HG02938 (cell line): ENCODE measurements around the gene SYNDIG1.
"Not testable (repeated sequence)": the region's sequence is repeated elsewhere in the genome, so short reads cannot be mapped to it uniquely, and the experiment has no call there.

Experiments used
- ATAC-seq: cut with Tn5 transposase; IDR thresholded peaks from one replicate; pipeline ENCODE4 v1.9.1; 2021; ENCODE audit warnings: mild to moderate bottlenecking, moderate library complexity; ENCODE audit not compliant: unreplicated experiment

SYNDIG1 gene

DNA sequence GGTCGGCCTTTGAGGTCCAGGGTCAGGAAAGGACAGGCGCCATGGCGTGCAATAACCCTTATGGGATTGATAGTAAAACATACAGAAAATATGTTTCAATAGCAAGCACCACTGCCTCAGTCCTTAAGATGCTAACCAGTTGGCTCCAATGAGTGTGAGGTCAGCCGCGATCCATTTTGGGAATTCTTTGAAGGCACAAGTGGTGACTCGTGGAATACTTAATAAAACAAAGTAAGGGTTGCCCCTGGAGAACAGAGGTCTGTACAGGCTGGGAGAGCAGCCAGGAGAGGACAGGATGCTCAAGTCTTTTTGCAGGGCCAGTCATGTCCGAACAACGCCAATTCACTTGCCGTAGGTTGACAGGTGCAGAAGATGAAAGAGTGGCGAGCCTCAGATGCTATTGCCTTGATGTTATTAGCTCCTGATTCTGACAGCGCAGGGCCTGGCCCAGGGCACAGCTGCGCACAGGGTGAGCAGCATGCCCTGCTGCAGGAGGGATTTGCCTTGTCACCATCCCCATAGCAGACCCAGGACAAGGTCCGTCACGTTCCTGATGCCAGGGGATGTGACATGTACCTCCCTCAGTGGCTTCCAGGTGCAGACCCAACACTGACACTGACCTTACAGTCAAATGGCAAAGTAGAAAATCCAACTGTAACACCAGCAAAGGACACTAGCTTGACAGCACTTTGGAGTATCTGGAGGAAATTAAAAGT lies 21.8 kb downstream of the SYNDIG1 start:
- no peak for ATAC-seq

- no peak for ATAC-seq
Observed at GRCh38 chr20:24492031-24492607, 22.7 kb downstream of the SYNDIG1 start.

DNA sequence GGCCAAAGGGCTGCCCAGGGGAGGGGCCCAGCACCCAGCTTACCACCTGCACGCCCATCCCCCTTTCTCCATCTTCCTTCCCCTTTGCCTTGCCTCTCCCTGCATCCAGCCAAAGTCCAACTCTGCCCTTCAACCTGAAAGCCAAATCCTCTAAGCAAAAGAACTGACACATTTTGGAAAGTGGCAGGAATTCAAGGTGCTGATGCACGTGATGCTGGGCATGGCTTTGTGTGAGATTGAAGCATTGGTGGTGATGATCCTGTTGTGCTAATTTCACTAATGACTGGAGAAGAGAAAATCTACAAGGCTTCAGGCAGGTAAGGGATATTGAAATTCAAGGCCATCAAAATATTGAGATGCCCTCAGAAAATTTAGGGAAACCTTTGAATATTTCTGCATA lies 23.3 kb downstream of the SYNDIG1 start:
- ATAC-seq: no peak

DNA sequence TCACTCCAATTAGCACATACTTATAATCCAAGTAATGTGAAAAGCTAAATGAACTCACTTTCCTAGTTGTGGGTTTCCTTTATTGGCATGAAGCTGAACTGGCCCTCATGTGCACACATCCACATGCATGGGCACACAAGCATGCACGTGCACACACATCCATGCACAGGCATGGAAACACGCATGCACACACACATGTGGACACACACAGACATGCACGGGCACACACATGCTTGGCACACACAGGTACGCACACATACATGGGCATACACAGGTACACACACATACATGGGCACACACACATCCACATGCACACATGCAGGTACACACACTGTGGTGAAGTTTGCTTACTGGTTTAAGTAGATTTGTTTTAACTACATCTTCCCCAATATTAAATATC lies 23.8 kb downstream of the SYNDIG1 start:
- no peak for ATAC-seq

DNA sequence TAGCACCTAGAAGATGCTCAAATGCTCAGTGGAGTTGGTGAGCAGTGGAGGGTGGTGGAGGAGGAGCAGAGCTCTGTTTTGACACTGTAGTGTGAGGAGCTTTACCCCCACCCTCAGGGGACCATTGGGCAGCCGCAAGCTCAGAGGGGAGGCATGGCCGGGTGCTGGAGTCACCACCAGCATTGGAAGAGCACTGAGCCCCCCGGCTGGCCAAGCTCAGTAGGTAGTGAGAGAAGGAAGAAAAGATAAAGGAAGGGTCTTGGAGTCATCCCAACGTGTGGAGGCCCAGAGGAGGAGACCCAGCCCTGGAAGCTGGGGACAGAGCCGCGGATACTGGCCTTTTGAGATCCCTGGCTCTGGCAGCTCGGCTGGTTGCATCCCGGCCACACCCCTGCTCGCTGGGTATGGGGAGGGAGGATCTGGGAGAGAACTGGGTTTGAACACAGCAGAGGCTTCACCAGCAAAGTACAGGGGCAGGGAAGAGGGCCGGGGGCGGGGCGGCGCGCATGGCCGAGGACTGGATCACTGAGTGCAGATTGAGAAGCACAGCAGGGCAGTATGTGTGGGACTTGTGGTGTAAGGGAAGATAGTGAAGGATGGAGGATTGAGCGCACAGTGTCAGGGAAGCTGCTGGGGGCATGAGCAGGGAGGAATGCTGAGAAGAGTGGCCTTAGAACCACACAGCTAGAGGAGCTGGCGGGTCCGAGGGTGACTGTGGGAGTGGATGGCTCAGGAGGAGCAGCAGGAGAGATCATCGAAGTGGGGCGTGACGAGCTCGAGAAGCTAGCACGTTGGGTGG lies 24.4 kb downstream of the SYNDIG1 start:
- no peak for ATAC-seq

- ATAC-seq: no peak
Observed at GRCh38 chr20:24494460-24494920, 25.1 kb downstream of the SYNDIG1 start.

GRCh38 chr20:24495266-24495665 lies 25.8 kb downstream of the SYNDIG1 start:
- ATAC-seq: no peak

DNA sequence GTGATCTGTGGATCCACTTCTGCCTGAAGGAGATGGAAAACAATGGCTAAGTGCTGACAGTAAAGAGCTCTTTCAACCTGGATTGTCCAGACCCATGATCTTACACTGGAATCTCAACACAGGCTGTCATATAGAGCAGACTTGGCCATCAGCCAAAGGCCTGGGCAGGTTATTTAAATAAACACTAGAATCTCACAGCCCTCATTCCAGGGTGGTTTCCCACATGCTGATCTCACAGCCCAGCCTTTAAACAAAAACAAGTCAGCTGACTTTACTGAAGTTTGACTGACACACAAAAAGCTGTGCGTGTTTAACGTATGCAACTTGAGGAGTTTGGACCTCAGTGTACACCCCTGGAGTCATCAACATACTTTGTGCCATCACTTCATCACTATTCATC lies 28.4 kb downstream of the SYNDIG1 start:
- ATAC-seq: no peak

- no peak for ATAC-seq
Observed at GRCh38 chr20:24498641-24499040, 29.2 kb downstream of the SYNDIG1 start.

DNA sequence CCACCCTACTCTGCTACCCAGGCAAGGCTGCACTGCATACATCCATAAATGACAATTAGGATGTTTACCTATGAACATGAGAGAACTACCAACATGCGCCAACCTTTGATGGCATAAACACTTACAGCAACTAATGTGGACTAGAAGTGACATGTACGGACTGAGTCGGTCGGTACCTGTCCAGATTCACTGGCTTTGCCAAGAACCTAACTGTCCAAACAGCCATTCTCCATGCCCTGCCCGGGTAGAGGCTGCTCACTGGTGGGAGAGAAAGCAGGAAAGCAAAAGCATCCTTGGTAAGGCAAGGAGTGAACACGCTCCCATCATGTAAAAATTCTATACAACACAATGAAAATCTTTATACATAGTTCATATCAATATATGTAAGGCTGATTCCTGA lies 30.0 kb downstream of the SYNDIG1 start:
- no peak for ATAC-seq

GRCh38 chr20:24501764-24502556 lies 32.5 kb downstream of the SYNDIG1 start:
- no peak for ATAC-seq

DNA sequence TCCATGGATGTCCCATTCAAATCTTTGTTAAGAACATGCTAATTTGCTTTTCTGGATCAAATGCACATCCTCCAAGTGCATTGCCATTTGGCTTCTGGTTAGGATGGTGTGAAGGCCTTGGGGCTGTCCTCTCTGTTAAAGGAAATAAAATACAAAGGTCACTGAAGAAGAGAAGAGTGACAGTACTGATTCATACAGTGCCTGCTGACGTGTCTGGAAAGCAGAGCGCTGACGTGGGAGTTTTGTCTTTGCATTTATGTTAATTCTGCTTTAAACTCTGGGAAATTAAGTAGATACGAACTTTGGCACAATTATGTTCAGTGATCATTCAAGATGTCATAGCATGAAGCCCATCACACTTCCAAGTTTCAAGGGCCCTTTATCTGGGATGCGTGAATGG lies 33.2 kb downstream of the SYNDIG1 start:
- no peak for ATAC-seq

GRCh38 chr20:24503352-24503931 lies 34.0 kb downstream of the SYNDIG1 start:
- no peak for ATAC-seq

GRCh38 chr20:24504331-24505285 lies 35.2 kb downstream of the SYNDIG1 start:
- no peak for ATAC-seq

- no peak for ATAC-seq
Observed at GRCh38 chr20:24506146-24506545, 36.7 kb downstream of the SYNDIG1 start.

DNA sequence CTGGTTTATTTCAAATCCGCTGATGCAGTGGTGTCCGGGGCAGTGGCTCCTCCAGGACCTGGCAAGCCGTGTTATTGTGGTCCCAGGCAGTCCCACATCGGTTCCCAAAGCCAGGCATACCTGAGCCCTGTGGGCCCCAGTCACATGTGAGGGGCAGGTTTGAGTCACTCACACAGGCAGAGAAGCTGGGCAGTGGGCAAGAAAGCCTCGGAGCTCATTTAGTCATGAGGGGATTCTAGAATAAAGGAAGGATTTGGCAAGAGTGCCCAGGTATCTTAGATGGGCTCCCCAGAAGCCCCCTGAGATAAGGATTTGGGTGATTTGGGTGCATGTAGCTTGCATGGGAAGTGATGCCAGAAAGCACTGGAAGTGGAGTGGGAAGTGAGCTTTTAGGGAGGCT lies 37.3 kb downstream of the SYNDIG1 start:
- no peak for ATAC-seq

DNA sequence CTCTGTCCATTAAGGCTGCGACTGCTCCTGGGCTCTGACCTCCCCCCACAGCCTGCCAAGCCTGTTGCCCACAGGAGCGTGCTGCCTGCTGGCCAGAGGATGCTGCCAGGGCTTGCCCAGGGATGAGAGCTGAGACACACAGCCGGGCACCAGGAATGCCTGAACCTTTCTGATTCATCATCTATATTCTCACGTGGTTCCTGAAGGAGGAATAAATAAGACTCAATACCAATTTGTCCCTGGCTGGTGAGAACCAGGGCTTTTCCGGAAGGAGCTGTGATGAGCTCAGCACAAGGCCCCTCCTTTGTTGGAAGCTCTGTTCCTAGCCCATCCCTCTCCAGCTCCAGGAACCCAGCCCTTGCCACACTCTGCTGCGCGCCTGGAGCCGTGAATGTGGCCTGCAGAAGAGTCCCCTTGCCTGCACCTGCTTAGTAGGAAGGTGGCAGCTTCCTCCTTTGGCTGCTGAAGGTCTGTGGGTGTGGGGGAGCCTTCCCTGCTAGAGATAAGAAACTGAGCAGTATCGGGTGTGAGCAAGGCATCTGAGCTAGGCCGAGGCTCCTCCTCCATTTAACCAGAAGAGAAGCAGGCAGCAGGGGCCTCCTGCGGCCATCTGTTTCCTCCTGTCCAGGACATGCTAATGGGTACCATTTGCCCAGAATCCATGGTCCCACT lies 37.9 kb downstream of the SYNDIG1 start:
- peak; percentile 52 for ATAC-seq

GRCh38 chr20:24512441-24512840 lies 43.0 kb downstream of the SYNDIG1 start:
- not testable (repeated sequence) for ATAC-seq

DNA sequence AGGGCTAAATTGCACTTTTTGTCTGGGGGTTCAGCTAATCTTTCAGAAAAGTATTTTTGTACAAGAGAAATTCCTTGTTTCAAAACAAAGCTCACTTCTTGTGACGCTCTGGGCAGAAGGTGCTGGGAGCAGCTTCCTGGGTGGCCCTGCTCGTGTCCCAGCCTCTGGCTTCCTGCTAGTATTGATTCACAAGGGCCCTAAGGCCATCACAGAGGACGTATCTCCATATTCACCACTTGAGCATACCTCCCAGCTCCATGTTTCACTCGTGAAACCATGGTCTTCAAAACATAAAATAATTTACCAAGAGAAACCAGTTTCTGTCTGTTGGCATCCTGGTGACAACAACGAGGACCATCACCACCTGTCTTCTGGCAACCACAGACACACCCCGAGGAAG lies 49.1 kb downstream of the SYNDIG1 start:
- ATAC-seq: no peak
